GM12878 (cell line): ENCODE results near the gene CAPRIN2. TPM values are rescaled to one million over a fixed set of nuclear protein-coding genes. Genes with fewer than 3 reads are reported as not detected.

Source experiments
- ATAC-seq: fragments of 200-7000 bp; cut with Tn5 transposase; 3 replicates; pipeline ENCODE4 v1.9.1; 2020; ENCODE audit warnings: mild to moderate bottlenecking, moderate library complexity
- BruUV-seq: library from RNA; stranded (reverse); fragments of 400-500 nt; replicated peaks from 2 replicates; lab custom pipeline; 2021; lab: Mats Ljungman, UMichigan
- CTCF ChIA-PET: fragments of 300-600 bp; sonication (Branson Sonifier 250); formaldehyde crosslinking; extraction: SDS; loops from one replicate; lab custom pipeline; 2021; ENCODE audit warnings: inconsistent platforms; lab: Yijun Ruan, JAX
- POLR2A ChIA-PET: fragments of 350-600 bp; formaldehyde crosslinking; extraction: SDS; loops from one replicate; lab custom pipeline; 2021; ENCODE audit warnings: inconsistent platforms; lab: Charles Lee
- RAD21 ChIA-PET: fragments of 300-600 bp; sonication (Branson Sonifier 250); formaldehyde crosslinking; loops from one replicate; lab custom pipeline; 2023; ENCODE audit warnings: antibody characterized with exemption; ENCODE audit not compliant: unreplicated experiment; lab: Charles Lee
- SMC1A ChIA-PET: fragments of 300-600 bp; sonication (Branson Sonifier 250); formaldehyde crosslinking; loops from one replicate; lab custom pipeline; 2023; ENCODE audit not compliant: unreplicated experiment, uncharacterized antibody; lab: Charles Lee
- DNase-seq: peaks from one replicate; pipeline ENCODE4 v3.0.0-alpha.2; 2011; ENCODE audit warnings: low read depth, low spot score
- FAIRE-seq: peaks from 3 replicates; lab custom pipeline; 2011; peaks lifted over from hg19 to GRCh38; lab: Jason Lieb, UNC
- H2AFZ ChIP-seq: 2 replicates; pipeline ENCODE4 v1.6.0; 2011; ENCODE audit warnings: low read depth, low read length, control low read depth; ENCODE audit not compliant: control insufficient read depth
- H3K27ac ChIP-seq: 2 replicates; pipeline ENCODE4 v1.5.1; 2011; ENCODE audit warnings: control low read depth; ENCODE audit not compliant: control insufficient read depth, insufficient read depth
- H3K27me3 ChIP-seq, 2 experiments: replicated peaks in 1 of 2; 2 replicates each; pipeline versions ENCODE4 v1.6.0 to v1.6.1; 2011; ENCODE audit warnings: low read length in 1 of 2; ENCODE audit not compliant: control insufficient read depth in 2 of 2, insufficient read depth in 2 of 2
- H3K36me3 ChIP-seq, 2 experiments: 2 replicates each; pipeline ENCODE4 v1.5.1; 2011; ENCODE audit warnings: low read length in 1 of 2; ENCODE audit not compliant: control insufficient read depth in 2 of 2, insufficient read depth in 2 of 2
- H3K4me1 ChIP-seq: 2 replicates; pipeline ENCODE4 v1.6.1; 2011; ENCODE audit warnings: mild to moderate bottlenecking, low read length, moderate library complexity, mixed read lengths; ENCODE audit not compliant: control insufficient read depth, insufficient read depth
- H3K4me2 ChIP-seq: 2 replicates; pipeline ENCODE4 v1.6.0; 2011; ENCODE audit warnings: control low read depth; ENCODE audit not compliant: control insufficient read depth, insufficient read depth
- H3K4me3 ChIP-seq: fragments of 200-600 bp; sonication (generic); 2 replicates; pipeline ENCODE4 v1.5.1; 2016
- H3K79me2 ChIP-seq: 2 replicates; pipeline ENCODE4 v1.6.0; 2011; ENCODE audit warnings: low read length; ENCODE audit not compliant: control insufficient read depth, insufficient read depth
- H3K9ac ChIP-seq: 2 replicates; pipeline ENCODE4 v1.8.0; 2011; ENCODE audit warnings: low read length, control low read depth, mixed read lengths; ENCODE audit not compliant: control insufficient read depth, insufficient read depth
- H3K9me3 ChIP-seq: replicated peaks from 3 replicates; pipeline ENCODE4 v1.5.1; 2011; ENCODE audit warnings: mild to moderate bottlenecking, low read length; ENCODE audit not compliant: control insufficient read depth, insufficient read depth
- H4K20me1 ChIP-seq: 2 replicates; pipeline ENCODE4 v1.6.0; 2011; ENCODE audit not compliant: control insufficient read depth, insufficient read depth
- EP300 ChIP-seq, 2 experiments: fragments of 150-350 bp in 1 of 2; IDR thresholded peaks; 2 replicates each; pipeline ENCODE4 v1.6.1; 2011 to 2012; ENCODE audit warnings: low read depth in 2 of 2, low read length in 2 of 2, borderline replicate concordance in 1 of 2, improper control_type of control experiment in 1 of 2, inconsistent platforms in 1 of 2; ENCODE audit not compliant: control insufficient read depth in 1 of 2
- JUND ChIP-seq: IDR thresholded peaks from 2 replicates; pipeline ENCODE4 v1.6.1; 2012; ENCODE audit warnings: low read depth, mild to moderate bottlenecking, low read length, improper control_type of control experiment, moderate library complexity
- KLF5 ChIP-seq: fragments of 450-650 bp; IDR thresholded peaks from 2 replicates; pipeline ENCODE4 v1.6.1; 2014; ENCODE audit warnings: mild to moderate bottlenecking; ENCODE audit not compliant: partially characterized antibody
- NFYA ChIP-seq: IDR thresholded peaks from 2 replicates; pipeline ENCODE4 v1.6.1; 2011; ENCODE audit warnings: low read depth, mild to moderate bottlenecking, low read length, improper control_type of control experiment, borderline replicate concordance
- NRF1 ChIP-seq: conservative IDR thresholded peaks from 2 replicates; pipeline ENCODE4 v1.6.1; 2011; ENCODE audit warnings: mild to moderate bottlenecking, low read depth, low read length, improper control_type of control experiment
- PML ChIP-seq: IDR thresholded peaks from 2 replicates; pipeline ENCODE4 v1.6.1; 2012; ENCODE audit warnings: low read length, inconsistent platforms
- RAD21 ChIP-seq: IDR thresholded peaks from 2 replicates; pipeline ENCODE4 v1.6.1; 2011; ENCODE audit warnings: mild to moderate bottlenecking, low read depth, low read length, moderate library complexity; ENCODE audit not compliant: insufficient read depth
- RBBP5 ChIP-seq: fragments of 200-600 bp; sonication (generic); conservative IDR thresholded peaks from 2 replicates; pipeline ENCODE4 v1.6.1; 2016
- SP1 ChIP-seq: IDR thresholded peaks from one replicate; pipeline ENCODE4 v1.6.1; 2011; ENCODE audit warnings: low read depth, low read length
- YBX1 ChIP-seq: fragments of 450-650 bp; IDR thresholded peaks from 2 replicates; pipeline ENCODE4 v1.6.1; 2016; ENCODE audit warnings: antibody characterized with exemption
- YY1 ChIP-seq: IDR thresholded peaks from 2 replicates; pipeline ENCODE4 v1.6.1; 2011; ENCODE audit warnings: low read depth, mild to moderate bottlenecking, low read length
- ZBED1 ChIP-seq: IDR thresholded peaks from 2 replicates; pipeline ENCODE4 v1.6.1; 2016; ENCODE audit warnings: borderline replicate concordance
- ZNF622 ChIP-seq: fragments of 450-650 bp; IDR thresholded peaks from 2 replicates; pipeline ENCODE4 v1.6.1; 2017; ENCODE audit warnings: mild to moderate bottlenecking, inconsistent platforms
- WGBS: methylation state at CpG from one replicate; pipeline ENCODE4 v1.1.6; 2016; ENCODE audit warnings: low lambda C conversion rate; ENCODE audit not compliant: insufficient replicate concordance, insufficient coverage; ENCODE audit errors: missing lambda C conversion rate; 5-methylcytosine and 5-hydroxymethylcytosine counted together
- in situ Hi-C: fragments of 300-500 bp; cut with MboI; formaldehyde crosslinking; loops from 9 replicates; pipeline ENCODE4 v1.14.3; 2018; ENCODE audit warnings: mixed read lengths
- intact Hi-C: fragments of 100-400 bp; cut with micrococcal nuclease; formaldehyde crosslinking; loops from one replicate; pipeline ENCODE4 v1.14.2; 2022; ENCODE audit not compliant: unreplicated experiment
- polyA plus RNA-seq, 11 experiments: library from polyadenylated mRNA; depleted of rRNA in 4 of 11; unstranded in 6 of 11; stranded (reverse) in 5 of 11; fragments of >200 nt; fragmentation: Nextera tagmentation in 4 of 11; fragmentation: Illumina TruSeq in 1 of 11; extraction: Ambion mirVana in 4 of 11; extraction: Trizol in 1 of 11; gene quantifications; 1 replicate in 1 of 11; 2 replicates in 10 of 11; pipeline versions ENCODE4 v1.2.1 to v1.2.3, GENCODE V29; 2011 to 2016; ENCODE audit warnings: inconsistent platforms in 2 of 11, missing spikeins in 2 of 11, low read depth in 1 of 11
- total RNA-seq, 4 experiments: library from RNA; depleted of rRNA in 3 of 4; stranded (reverse); fragments of >200 nt in 3 of 4; fragmentation: Illumina TruSeq in 1 of 4; extraction: Trizol in 1 of 4; gene quantifications; 2 replicates each; pipeline versions ENCODE4 v1.2.1 to v1.2.3, GENCODE V29; 2013 to 2021
- TF ChIP-seq, protein P1 (sequence below): IDR thresholded peaks from 2 replicates; pipeline ENCODE4 v1.6.1; 2011; ENCODE audit warnings: low read depth, low read length, improper control_type of control experiment, borderline replicate concordance

CAPRIN2 gene
- total and polyA plus RNA-seq, 10 of the 15 experiments (the other 5 are each of a cell fraction or from before 2014, with no cell fraction given), result 1.2 to 13.6 (median 8.2) TPM

DNA sequence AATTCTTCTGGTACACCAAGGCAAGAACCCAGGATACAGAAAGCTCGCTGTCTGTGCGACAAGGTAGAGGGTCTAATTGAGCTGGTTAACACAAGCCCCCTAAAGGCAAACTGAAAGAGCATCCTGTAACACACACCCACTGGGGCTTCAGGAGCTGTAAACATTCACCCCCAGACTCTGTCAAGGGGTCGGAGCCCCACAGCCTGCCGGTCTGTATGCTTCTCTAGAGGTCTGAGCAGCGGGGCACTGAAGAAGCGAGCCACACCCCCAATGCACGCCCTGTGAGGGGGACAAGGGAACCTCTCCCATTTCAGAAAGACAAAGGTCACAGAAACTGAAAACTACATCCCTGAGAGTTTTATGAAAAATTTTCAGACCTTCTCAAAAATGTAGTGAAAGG lies 57.8 kb downstream of the CAPRIN2 start:
- in situ Hi-C loops, result no loop called here
- ATAC-seq (no peak), DNase-seq (no peak), FAIRE-seq (no peak)
- intact Hi-C loops, result no loop called here
- Histone ChIP-seq H3K4me1 (peaks cover 8% of the 10 kb centered on the region), H3K4me3 (no peak overlapping the region), H3K79me2 (peaks cover 26% of the 10 kb centered on the region), H3K9me3 (no peaks in the 10 kb centered on the region), H4K20me1 (no peaks in the 10 kb centered on the region), H3K36me3 (no peaks in the 10 kb centered on the region), H3K27me3 (no peaks in the 10 kb centered on the region), H3K4me2 (no peak overlapping the region), H2AFZ (no peak overlapping the region), H3K9ac (no peak overlapping the region), H3K27ac (no peak overlapping the region)
- ChIA-PET POLR2A (interaction anchor here (0.5 kb wide), 1 partner anchor 956 kb away, joined by 7 read pairs; no protein-coding TSS in a partner anchor), SMC1A (interaction anchor here (0.9 to 1.4 kb wide), 2 partner anchors 11 to 60 kb away, joined by 3 to 4 read pairs; no protein-coding TSS in a partner anchor), RAD21 (no interaction called here), CTCF (interaction anchor here (1.0 to 1.1 kb wide), 2 partner anchors 13 to 58 kb away, joined by 4 to 5 read pairs; no protein-coding TSS in a partner anchor)
- 98% methylated on average over 7 of the region's 7 CpGs for WGBS
- no peak for TF ChIP-seq JUND
- TF ChIP-seq NFYA, result no peak
- no peak for TF ChIP-seq NRF1
- no peak for TF ChIP-seq SP1
- TF ChIP-seq PML, result no peak
- no peak for TF ChIP-seq YBX1
- TF ChIP-seq YY1, result no peak
- TF ChIP-seq ZNF622, result no peak
- no peak for TF ChIP-seq RAD21
- no peak for TF ChIP-seq RBBP5
- no peak for TF ChIP-seq KLF5
- no peak for TF ChIP-seq EP300 (IDR thresholded peaks at IDR 0.05; ENCODE audit: borderline replicate concordance in 1 of 2, control insufficient read depth in 1 of 2, low read depth in 2 of 2, low read length in 2 of 2)
- TF ChIP-seq ZBED1, result no peak
- TF ChIP-seq, protein P1, sequence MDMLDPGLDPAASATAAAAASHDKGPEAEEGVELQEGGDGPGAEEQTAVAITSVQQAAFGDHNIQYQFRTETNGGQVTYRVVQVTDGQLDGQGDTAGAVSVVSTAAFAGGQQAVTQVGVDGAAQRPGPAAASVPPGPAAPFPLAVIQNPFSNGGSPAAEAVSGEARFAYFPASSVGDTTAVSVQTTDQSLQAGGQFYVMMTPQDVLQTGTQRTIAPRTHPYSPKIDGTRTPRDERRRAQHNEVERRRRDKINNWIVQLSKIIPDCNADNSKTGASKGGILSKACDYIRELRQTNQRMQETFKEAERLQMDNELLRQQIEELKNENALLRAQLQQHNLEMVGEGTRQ, result no peak
- BruUV-seq, result no TSS peak
